Measurements from ENCODE around the gene SH3TC2. TPM values are rescaled to one million over a fixed set of nuclear protein-coding genes. Genes with fewer than 3 reads are reported as not detected.

The SH3TC2 gene
- total RNA-seq, 1 experiment from 2014 or later: 7.2 TPM

DNA sequence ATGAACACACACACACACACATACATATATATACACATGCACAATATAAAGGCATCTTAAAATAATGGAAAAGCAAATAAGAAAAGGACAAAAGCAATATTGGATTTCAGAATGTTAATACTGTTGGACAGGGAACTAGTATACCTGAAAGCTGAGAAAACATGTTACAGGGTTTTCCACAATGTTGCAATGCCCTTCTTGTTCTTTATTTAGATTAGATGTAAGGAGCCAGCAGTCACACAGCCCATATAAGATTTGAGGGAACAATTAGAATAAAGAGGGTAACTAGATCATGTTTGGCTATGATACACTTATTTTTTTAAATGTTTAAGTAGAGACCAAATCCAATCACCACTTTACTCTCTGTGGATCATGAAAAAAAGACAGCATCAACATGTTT is 61.7 kb downstream of the SH3TC2 start:
- no peak for DNase-seq (ENCODE audit: low read depth)

DNA sequence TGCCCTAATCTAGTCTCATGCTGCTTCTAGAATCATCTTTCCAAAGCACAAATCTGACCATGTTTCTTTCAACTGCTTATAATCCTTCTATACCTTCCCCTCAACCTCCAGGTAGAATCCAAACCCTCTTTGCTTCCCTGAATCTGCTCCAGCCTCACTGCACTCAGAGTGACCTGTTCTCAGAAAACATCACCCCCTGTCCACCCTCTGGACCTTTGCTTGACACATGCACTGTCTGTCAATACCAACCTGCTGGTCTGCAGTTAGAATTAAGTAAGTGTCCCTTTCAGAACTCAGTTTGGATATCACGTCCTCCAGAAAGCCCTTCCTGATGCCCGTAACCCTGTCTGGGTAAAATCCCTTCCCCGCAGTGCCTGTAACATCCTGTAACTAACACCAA is 63.1 kb downstream of the SH3TC2 start:
- DNase-seq (ENCODE audit: low read depth): no peak

DNA sequence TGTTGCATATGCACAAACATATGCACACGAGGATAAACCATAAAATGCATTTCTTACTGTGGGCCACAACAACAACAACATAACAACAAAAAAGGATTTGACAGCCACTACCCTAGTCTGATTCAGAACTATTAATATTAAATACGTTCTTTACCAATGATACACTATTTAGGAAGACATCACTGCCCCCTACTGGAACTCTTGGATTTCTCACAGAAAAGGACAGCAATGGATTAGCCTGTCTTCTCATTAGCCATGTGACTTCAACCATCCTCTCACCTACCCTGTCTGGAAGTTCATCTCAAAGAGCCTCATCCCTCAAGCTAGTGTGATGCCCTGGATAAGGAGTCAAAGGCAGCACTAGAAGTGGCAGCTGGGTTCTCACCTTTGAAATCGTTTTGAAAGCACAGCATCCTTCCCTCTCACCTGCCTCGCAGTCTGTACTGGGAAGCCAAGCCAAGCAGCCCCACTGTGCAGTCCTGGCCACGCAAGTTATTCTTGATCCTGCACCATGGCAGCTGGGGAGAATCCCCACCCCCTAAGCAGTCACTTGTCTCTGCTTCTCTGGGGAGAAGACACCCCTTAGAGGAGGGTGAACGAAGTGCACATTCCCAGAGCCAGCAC is 64.6 kb downstream of the SH3TC2 start:
- DNase-seq (ENCODE audit: low read depth): peak; percentile 83

DNA sequence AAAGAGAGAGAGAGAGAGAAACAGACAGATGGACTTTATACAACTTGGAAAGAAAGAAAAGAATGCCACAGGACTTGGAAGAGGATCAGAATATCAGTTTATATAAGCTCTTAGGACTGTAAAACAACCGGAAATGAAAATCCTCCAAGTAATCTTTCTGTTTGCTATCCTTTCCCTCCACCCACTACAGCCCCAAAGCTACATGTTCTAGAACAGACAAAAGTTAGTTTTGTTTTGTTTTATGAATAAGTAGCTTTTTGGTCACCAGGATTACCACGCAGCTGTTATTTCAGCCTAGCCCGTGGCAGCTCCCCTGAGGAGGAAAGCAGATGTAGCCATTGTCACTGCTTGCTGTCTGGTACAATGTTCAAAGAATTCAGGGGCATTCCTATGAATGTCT is 66.6 kb downstream of the SH3TC2 start:
- peak; percentile 56 for DNase-seq (ENCODE audit: low read depth)

DNA sequence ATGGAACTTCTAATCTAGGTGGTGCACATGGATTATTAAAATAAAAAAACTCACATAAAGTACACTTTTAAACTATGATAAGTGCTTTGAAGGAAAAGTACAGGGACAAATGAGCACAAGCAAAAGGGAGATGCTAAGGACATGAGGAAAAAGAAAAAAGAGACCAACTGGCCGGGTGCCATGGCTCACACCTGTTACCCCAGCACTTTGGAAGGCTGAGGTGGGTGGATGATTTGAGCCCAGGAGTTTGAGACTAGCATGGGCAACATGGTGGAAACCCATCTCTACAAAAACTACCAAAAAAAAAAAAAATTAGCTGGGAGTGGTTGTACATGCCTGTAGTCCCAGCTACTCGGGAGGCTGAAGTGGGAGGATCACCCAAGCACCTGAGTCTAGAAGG is 67.1 kb downstream of the SH3TC2 start:
- no peak for DNase-seq (ENCODE audit: low read depth)

DNA sequence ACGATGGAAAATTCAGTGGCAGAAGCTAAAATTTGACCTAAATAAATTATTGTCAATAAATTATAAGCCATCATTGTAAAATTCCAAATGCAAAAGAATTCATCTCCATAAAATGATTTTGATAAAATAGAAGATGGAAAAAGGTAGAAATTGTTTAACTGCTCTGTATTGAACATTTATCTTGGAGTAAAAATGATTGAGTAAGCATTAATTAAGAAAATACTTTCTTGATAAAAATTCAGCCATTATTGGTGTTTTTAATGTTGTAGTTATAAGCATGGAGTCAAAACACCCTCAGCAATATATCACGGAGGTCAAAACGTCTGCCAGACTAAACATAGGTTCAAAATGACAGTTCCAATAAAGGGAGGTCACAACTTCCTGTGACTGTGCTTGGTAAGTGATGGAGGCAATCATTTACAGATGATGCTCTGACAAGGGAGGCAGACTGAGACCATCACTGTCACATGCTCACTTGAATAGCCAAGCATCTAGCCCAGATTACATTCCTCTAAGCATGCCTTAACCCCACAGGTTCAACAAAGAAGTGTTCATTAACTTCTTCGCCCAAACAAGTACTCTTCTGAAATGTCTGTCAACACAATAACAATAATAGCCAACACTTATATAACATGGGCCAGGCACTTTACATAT is 69.5 kb downstream of the SH3TC2 start:
- DNase-seq (ENCODE audit: low read depth): no peak

DNA sequence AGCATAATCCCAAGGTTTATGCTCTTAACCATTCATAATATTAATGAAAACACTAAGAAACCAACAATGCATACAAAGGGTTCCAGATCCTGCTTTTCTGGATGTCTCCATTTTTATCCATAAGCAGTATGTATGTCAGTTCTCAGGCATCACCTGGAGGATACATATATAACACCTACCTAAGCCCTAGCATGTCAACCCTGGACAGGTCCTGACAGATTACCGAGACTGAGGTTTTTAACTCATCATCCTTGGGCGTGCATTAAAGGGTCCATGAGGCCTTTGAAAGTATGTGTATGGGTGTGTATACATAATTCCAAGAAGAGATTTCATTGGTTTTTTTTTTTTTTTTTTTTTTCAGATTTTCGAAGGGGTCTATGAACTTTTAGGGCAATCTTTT is 70.6 kb downstream of the SH3TC2 start:
- DNase-seq (ENCODE audit: low read depth): no peak

DNA sequence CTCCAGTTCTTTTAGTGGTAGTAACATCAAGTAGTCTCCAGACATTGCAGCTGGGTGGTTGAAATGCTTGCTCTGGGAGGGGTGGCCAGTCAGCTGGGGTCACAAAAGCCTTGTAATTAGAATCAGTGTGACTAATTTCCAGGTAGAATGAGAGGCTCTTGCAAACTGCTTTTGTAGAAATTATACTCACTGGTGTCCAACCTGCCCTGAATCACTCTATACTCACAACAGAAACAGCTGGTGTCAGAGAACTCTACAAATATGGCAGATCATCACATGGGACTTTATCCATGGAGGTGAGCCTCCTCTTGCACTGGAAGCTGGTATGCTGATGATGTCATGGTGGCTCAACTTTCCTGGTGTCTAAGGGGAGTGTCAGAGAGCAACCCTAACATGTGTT is 71.3 kb downstream of the SH3TC2 start:
- DNase-seq (ENCODE audit: low read depth): peak; percentile 58

DNA sequence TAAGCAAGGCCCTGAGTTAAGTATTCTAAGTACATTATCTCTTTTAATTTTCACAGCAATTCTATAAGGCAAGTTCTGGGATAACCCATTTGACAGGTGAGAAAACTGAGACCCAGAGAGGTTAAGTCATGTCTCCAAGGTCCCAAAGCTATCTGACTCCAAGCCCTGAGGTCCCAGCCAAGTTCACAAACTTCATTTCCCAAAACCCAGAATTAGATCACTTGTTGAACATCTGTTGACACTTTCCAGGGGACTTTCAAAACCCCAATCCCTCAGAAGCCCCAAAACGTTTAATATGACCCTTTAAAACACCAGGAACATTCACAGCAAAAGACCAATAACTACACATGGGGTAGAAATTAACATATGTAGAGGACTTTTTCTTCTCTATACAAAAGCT is 72.0 kb downstream of the SH3TC2 start:
- no peak for DNase-seq (ENCODE audit: low read depth)

DNA sequence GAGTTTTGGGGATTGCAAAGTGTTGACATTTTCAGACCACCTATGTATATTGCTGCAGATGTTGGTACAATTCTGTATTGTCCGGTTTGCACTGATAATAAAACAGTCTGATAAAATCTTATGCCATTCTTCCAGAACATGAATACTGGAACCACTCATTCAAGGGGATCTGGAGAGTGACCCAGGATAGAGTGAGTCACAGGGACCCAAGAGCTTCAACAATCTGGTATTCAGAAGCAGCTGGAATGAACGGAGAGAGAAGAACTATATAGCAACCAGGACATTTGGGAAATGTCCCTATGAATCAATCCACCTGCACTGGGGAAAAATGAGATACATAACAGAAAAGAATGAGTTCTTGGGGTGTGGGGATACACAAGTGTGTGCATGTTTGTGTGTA is 73.3 kb downstream of the SH3TC2 start:
- peak; percentile 78 for DNase-seq (ENCODE audit: low read depth)

DNA sequence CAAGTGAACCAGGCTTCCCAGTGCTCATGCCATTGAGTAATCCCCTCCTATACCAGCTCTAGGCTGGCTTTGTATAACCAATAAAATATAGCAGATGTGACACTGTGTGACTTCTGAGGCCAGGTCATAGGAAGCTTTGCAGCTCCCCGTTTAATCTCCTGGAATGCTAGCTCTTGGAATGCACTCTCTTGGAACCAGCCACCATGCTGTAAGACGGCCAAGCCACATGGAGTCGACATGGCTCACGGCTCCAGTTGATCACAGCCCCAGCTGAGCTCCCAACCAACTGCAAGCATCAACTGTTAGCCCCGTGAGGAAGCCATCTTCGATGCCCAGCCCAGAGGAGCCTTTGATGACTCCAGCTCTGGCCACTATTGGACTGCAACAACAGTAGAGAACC is 74.5 kb downstream of the SH3TC2 start:
- peak; percentile 91 for DNase-seq (ENCODE audit: low read depth)

DNA sequence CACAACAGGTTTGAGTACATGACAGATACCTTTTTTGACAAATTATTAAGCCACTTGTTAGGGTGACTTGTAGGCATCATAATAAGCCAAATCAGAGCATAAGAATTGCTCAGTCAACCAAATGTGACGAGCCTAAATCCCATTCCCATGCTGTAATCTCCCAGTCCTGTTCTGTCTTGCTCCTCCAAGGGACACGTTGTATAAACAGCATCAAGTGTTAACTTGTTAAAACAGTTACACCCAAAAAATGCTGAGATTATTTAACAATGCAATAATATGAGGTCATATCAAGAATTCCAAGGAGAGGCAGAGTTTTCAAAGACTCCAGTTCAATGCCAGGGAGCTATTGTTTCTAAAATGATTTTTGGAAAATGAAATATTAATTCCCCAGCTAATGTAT is 76.2 kb downstream of the SH3TC2 start:
- DNase-seq (ENCODE audit: low read depth): peak; percentile 52

DNA sequence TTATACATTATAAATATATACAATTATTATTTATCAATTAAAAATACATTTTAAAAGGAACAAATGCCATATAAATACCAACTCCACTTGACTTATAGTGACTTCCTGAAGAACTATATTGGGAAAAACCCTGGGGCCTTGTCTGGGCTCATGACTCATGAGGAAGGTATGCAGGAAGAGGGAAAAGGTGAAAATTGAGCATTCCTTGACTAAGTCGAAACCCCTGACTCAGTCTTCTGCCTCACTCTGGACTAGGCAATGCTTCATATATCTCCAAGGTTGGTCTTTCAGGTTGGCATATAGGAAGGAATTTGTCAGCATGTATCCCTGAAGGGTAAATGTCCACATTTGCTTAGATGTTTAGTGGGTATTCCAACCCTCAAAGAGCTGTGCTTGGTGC is 78.5 kb downstream of the SH3TC2 start:
- peak; percentile 93 for DNase-seq (ENCODE audit: low read depth)

DNA sequence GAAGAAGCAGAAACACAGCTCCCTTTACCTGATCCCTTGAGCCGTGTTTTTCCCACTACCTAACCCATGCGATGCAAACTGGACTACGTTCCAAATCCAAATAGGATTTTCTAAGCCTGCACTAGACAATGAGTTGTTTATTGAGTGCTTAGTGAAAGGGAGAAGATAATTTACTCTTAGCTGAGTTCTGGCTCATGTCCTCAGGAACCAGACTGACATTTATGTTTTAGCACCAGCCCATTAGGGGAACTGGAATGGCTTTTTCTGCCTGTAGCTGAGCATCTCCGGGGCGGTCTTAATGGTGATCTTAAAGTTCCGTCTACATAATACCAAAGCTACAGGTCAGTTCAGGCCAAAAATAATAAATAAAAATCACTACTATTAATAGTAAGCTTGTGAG is 81.5 kb downstream of the SH3TC2 start:
- DNase-seq (ENCODE audit: low read depth): no peak

DNA sequence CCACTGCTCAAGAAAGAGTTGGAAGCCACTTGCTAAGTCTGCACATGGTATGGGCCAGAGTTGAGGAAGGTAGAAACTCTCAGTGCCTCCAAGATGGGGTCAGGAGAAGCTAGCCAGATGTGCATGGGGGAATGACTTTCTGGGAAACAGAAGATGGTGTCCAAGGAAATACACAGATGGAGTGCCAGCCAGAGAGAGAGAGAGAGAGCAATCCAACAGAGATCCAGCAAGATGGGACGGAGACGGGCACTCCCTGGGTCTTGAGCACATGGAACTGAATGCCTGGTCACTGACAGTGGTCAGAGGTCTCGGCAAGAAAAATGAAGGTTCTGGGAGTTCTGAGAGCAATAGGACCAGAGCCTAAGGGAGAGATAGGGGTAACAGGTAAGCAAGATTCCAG is 82.1 kb downstream of the SH3TC2 start:
- no peak for DNase-seq (ENCODE audit: low read depth)

DNA sequence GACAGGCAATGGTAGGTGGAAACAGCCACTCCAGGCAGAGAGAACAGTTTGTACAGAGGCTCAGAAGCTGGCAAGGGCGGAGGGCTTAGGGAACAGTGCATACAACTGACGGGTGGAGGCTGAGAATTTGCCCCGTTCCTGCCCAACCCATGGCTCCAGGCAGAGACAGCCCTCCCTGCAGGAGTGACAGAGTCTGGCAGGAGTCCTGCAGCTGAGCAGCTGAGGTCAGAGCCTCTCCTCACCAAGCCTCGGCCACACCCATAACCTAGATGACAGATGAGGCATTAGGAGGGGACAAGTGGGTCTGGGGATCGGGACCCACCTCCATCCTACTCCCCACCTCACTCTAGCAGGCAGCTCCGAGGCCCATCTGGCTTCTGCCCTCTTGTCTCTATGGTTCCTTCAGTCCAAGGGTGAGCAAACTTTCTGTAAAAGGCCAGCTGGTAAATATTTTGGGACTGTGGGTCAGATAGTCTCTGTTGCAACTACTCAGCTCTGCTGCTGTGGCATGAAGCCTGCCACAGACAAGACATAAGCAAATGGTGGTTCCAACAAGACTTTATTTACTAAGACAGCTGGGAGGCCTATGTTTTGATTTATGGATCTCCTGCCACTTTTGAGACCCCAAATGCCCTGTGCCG is 83.7 kb downstream of the SH3TC2 start:
- DNase-seq (ENCODE audit: low read depth): peak; percentile 86

DNA sequence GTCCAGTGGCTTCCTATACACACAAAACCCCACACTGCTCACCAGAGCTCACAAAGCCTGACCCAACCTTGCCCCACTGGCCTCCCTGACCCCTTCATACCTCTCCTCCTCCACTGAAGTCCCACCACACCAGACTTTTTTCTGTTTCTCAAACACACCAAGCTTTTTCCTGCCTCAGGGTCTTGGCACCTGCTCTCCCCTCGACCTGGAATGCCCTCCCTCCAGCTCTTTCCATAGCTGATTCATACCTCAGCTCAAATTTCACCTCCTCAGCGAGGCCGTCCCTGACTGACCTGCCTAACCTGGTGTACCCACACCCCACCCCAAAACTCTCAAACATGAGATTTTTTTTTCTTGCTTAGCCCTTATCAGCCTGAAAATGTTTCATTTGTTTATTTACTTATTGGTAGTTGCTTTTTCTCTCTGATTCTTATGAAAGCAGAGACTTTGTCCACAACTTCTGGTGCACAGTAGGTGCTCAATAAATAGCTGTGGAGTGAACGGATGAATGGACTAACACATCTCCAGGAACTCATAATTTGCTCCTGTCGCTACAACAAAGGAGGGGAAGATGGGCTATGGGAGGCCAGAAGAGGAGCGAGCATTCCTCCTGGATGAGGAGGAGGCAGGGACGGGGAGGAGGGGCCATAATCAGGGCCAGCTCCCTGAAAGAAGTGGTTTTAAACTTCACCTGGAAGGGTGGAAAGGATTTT is 84.3 kb downstream of the SH3TC2 start:
- peak; percentile 92 for DNase-seq (ENCODE audit: low read depth)

DNA sequence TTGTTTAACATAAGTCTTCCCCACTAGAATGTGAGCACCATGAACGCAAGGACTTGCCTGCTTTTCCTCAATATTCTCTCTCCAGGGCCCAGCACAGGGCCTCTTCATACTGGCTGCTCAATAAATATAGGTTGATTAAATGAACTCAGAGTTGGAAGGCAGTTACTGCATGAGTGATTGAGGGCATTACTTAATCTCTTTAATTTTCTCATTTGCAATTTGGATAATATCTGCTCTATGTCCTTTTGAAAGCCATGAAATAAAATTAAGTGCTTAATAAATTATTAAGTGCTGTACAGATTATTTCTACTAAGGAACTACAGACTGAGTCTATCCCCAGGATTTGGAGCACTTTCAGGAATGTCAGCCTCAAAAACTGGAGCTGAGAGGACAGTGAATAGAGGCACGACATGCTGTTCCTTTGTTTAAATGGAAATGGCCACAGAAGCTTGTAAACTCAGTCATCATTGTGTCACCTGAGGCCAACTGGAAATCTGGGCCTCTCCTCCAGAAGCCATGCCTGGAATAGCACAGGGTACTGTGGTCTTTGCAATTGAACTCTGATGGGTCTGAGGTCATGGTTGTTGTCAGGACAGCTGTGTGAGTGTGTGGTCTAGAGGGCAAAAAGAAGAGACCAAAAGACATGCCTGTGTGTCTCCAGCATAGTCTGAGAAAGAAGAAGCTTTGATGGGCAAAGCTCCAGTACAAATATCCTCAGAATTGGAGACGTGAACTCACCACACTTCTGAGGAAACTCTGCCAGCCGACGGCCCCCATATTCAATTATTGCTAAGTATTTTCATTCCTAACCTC is 86.1 kb downstream of the SH3TC2 start:
- DNase-seq (ENCODE audit: low read depth): peak; percentile 99

DNA sequence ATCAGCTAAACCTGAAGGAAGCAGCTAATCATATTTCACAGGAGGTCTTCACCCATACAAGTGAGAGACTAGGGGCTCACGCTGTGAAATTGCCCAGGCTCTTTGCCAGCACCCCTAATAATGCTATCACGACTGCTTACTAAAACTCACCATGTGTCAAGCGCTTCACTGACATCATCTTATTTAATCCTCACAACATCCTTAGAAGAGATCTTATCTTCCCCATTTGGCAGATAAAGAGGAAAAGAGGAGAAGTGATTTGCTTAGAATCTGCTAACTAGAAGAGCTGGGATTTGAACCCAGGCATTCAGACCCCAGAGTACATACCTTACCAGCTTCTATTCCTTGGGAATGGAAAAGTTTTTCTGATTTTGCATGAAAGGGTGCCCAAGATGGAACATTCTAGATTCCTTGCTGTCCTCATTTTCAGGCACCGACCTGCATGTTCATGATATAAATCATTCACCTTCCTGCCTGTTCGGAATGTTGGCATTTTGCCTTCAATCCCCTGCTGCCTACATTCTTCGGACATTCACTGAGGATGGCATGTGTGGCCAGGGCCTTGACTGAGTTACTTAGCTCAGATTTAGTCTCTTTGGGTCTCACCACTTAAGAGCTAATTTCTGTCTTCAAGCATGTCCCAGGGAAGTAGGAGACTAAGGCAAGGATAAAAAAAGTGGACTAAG is 88.1 kb downstream of the SH3TC2 start:
- DNase-seq (ENCODE audit: low read depth): peak; percentile 89

DNA sequence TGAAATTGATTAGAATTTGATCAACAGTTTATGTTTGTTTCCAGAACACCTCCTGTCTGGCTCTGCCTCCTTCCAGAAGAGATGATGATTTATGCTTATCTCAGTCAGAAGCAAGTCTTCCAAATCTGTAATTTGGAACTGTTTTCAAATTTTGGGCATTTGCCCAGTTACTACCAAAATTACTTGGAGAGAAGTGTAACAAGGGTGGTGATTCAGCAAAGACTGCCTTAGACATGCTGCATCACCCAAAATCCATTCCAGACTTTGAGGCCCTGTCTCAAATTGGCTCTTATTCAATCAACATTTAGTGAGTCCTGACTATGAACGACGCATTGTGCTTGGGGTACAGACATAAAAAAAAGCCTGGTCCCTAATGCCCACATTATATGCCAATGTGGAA is 89.4 kb downstream of the SH3TC2 start:
- DNase-seq (ENCODE audit: low read depth): peak; percentile 76

DNA sequence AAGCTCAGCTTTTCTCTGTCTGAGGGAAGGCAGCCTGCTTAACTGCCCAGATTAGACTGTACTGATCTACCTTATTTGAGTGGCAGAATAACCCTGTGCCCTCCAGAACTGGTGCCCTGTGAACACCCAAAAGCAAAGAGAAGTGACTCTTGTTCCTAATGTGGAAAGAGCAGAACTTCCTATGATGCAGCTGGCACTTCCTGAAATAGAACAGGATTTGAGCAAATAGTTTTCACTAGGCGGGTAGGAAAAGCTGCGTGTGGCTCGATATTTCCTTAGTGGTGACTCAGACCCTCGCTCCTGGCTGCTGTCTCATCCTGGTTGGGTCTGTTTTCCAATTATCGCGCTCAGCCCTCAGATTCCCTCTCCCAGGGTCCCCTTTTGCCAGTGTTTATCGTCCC is 89.9 kb downstream of the SH3TC2 start:
- peak; percentile 95 for DNase-seq (ENCODE audit: low read depth)
